Measurements from ENCODE around the gene CHL1. TPM values are rescaled to one million over a fixed set of nuclear protein-coding genes. Genes with fewer than 3 reads are reported as not detected.
A peak's percentile ranks its signal among the peaks of the same experiment; 100 is the strongest.

CHL1 gene
- total RNA-seq, 1 donor from 2014 or later: 16.0 TPM

DNA sequence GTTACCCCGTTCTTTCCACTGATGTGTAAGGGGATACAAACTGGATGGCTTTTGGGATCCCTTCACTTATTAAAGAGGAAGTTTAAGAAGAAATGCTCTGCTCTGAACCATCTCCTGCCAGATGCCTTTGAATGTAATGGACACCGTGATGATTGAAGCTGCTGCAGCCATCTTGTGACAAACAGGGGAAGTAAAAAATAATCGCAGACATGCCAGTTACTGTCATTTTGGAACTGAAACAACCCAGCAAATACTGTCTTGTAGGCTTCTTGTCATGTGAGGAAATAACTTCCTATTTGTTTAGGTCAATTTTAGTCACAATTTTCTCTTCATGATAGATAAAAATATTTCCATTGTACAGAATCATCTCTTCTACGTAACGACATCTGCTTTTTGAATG lies 224.0 kb downstream of the CHL1 start:
- intact Hi-C loops (cut with DNase I): no loop called here
- Histone ChIP-seq H3K4me3 (no peak overlapping the region), H3K4me1 (no peaks in the 10 kb centered on the region), H3K27ac (no peak overlapping the region), H3K36me3 (no peaks in the 10 kb centered on the region), H3K9me3 (no peaks in the 10 kb centered on the region), H3K27me3 (no peaks in the 10 kb centered on the region)
- ATAC-seq (no peak), DNase-seq (no peak)
- TF ChIP-seq, protein P1, sequence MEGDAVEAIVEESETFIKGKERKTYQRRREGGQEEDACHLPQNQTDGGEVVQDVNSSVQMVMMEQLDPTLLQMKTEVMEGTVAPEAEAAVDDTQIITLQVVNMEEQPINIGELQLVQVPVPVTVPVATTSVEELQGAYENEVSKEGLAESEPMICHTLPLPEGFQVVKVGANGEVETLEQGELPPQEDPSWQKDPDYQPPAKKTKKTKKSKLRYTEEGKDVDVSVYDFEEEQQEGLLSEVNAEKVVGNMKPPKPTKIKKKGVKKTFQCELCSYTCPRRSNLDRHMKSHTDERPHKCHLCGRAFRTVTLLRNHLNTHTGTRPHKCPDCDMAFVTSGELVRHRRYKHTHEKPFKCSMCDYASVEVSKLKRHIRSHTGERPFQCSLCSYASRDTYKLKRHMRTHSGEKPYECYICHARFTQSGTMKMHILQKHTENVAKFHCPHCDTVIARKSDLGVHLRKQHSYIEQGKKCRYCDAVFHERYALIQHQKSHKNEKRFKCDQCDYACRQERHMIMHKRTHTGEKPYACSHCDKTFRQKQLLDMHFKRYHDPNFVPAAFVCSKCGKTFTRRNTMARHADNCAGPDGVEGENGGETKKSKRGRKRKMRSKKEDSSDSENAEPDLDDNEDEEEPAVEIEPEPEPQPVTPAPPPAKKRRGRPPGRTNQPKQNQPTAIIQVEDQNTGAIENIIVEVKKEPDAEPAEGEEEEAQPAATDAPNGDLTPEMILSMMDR (IDR thresholded peaks at IDR 0.05): no peak

DNA sequence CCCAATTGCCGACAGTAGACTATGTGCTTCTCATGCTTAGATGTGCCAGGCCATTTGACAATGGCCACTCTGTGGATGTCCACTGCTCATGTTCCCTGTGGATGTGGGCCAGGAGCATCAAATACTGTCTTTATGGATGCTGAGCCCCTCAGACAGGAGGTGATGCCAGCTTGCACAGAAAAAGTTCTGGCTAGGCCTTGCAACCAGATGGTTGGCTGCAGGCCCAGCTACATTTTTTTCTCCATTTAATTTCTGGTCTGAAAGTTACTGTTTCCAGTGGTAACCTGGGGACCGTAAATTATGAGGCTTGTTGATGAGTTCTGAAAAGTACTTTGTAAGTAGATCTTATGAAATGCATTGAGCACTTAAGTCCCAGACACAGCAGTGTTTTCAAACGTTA lies 228.5 kb downstream of the CHL1 start:
- no peaks in the 10 kb centered on the region for H3K4me1 ChIP-seq
- intact Hi-C loops (cut with DNase I): no loop called here
- no peak overlapping the region for H3K27ac ChIP-seq
- no peaks in the 10 kb centered on the region for H3K9me3 ChIP-seq
- TF ChIP-seq, protein P1 (IDR thresholded peaks at IDR 0.05): no peak
- no peaks in the 10 kb centered on the region for H3K36me3 ChIP-seq
- H3K4me3 ChIP-seq: no peak overlapping the region
- no peak for DNase-seq
- no peak for ATAC-seq
- H3K27me3 ChIP-seq: no peaks in the 10 kb centered on the region

DNA sequence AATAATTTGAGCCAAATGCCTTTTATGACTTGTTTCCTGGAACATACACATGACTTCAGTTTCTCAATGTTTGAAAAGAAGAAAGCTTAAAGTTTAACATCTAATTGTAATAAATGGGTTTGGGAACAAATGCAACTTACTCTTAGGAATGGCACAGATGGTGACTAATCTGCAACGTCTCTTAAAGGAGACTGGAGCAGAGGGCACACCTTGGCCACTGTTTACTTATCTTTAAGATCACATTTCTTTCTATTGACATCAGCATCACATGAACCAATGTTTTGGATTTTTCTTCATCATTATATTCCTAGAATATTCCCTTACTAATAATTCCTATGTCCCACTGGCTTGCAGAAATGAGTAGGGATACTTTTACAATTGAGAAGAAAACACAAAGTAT lies 229.5 kb downstream of the CHL1 start:
- no peaks in the 10 kb centered on the region for H3K27me3 ChIP-seq
- H3K4me1 ChIP-seq: no peaks in the 10 kb centered on the region
- no peaks in the 10 kb centered on the region for H3K9me3 ChIP-seq
- no peak overlapping the region for H3K4me3 ChIP-seq
- ATAC-seq (peak; percentile 36), DNase-seq (no peak)
- H3K36me3 ChIP-seq: no peaks in the 10 kb centered on the region
- TF ChIP-seq, protein P1 (IDR thresholded peaks at IDR 0.05): no peak
- intact Hi-C loops (cut with DNase I): no loop called here
- H3K27ac ChIP-seq: no peak overlapping the region

DNA sequence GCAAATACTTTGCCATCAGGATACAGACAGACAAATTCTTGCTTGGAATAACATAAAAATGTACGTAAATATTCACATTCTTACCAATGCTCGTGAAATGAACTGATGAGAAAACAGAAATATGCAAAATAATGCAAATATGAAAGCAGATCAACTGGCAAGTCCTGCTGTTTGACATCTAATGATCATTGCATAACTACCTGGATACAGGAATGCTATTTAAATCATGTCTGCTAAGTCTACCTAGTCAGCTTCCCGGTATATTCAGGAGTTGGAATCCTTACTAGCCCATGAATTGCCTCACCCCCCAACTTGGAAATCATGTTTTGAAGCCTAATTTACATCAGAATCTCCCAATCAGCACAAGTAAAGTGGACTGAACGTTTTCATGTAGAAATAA lies 230.6 kb downstream of the CHL1 start:
- Histone ChIP-seq H3K36me3 (no peaks in the 10 kb centered on the region), H3K4me3 (no peak overlapping the region), H3K27me3 (no peaks in the 10 kb centered on the region), H3K27ac (no peak overlapping the region), H3K9me3 (no peaks in the 10 kb centered on the region), H3K4me1 (no peaks in the 10 kb centered on the region)
- intact Hi-C loops (cut with DNase I): no loop called here
- TF ChIP-seq, protein P1 (IDR thresholded peaks at IDR 0.05): no peak
- no peak for ATAC-seq
- no peak for DNase-seq

DNA sequence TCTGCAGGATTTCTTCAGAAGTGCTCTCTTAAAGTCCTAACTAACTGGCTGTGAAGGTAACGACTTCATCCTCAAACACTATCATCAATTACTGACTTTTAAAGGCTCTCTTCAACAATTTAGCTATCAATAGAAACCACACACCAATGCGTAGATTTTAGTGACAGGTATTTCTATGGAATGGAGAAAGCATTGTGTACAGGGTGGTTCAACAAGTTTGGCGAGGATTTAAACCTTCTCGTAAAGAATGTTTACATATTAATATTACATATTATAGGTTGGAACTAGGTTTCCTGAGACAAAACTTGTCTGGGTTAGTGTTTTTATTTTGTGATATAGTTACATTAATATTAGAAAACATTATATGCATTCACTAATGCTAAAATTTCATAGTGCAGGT lies 233.6 kb downstream of the CHL1 start:
- Histone ChIP-seq H3K4me1 (no peaks in the 10 kb centered on the region), H3K9me3 (no peaks in the 10 kb centered on the region), H3K4me3 (no peak overlapping the region), H3K27ac (no peak overlapping the region), H3K27me3 (no peaks in the 10 kb centered on the region), H3K36me3 (no peaks in the 10 kb centered on the region)
- intact Hi-C loops (cut with DNase I): no loop called here
- DNase-seq (no peak), ATAC-seq (no peak)
- TF ChIP-seq, protein P1 (IDR thresholded peaks at IDR 0.05): no peak

DNA sequence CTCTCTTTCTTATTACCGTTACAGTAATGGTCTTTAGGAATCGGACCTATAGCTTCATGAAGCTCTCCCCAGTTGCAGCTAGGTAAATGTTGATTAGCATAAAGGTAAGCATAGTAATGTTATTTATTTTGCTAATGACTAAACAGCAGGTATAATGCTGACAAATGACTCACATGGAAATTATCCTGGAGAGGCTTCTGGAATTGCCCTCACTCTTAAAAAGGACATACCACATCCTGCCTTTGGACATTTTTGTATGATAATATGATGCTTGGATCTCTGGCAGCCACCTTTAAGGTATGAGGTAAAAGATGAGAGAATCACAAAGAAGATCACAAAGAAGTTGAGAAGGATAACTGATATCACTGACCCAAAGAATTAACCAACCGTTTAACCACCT lies 238.6 kb downstream of the CHL1 start:
- Histone ChIP-seq H3K4me3 (no peak overlapping the region), H3K27me3 (no peaks in the 10 kb centered on the region), H3K4me1 (no peaks in the 10 kb centered on the region), H3K9me3 (no peaks in the 10 kb centered on the region), H3K27ac (no peak overlapping the region), H3K36me3 (no peaks in the 10 kb centered on the region)
- ATAC-seq: no peak
- intact Hi-C loops (cut with DNase I): no loop called here
- no peak for DNase-seq
- TF ChIP-seq, protein P1 (IDR thresholded peaks at IDR 0.05): no peak

Measured in upper lobe of right lung (tissue), 1 donor.